EH (cell line): ENCODE data around the gene ZNF555.

Experiments
- DNase-seq: peaks from one replicate; pipeline ENCODE4 v3.0.0-alpha.2; 2015; ENCODE audit warnings: low read depth

Gene ZNF555

GRCh38 chr19:2807379-2808128 is 33.7 kb upstream of the ZNF555 start:
- DNase-seq, result no peak

- no peak for DNase-seq
Observed at GRCh38 chr19:2808129-2808941, 32.9 kb upstream of the ZNF555 start.

GRCh38 chr19:2809387-2810140 is 31.7 kb upstream of the ZNF555 start:
- no peak for DNase-seq

GRCh38 chr19:2810141-2811091 is 30.9 kb upstream of the ZNF555 start:
- DNase-seq, result no peak

- no peak for DNase-seq
Observed at GRCh38 chr19:2811221-2811722, 30.0 kb upstream of the ZNF555 start.

- DNase-seq, result no peak
Observed at GRCh38 chr19:2811735-2812413, 29.4 kb upstream of the ZNF555 start.

GRCh38 chr19:2812414-2813234 is 28.7 kb upstream of the ZNF555 start:
- DNase-seq, result no peak

GRCh38 chr19:2813235-2814160 is 27.8 kb upstream of the ZNF555 start:
- DNase-seq, result no peak

- no peak for DNase-seq
Observed at GRCh38 chr19:2814426-2814825, 26.8 kb upstream of the ZNF555 start.

- DNase-seq, result no peak
Observed at GRCh38 chr19:2815191-2815614, 26.1 kb upstream of the ZNF555 start.

- no peak for DNase-seq
Observed at GRCh38 chr19:2815923-2816322, 25.4 kb upstream of the ZNF555 start.

- no peak for DNase-seq
Observed at GRCh38 chr19:2816641-2817040, 24.6 kb upstream of the ZNF555 start.

- peak; percentile 3 for DNase-seq
Observed at GRCh38 chr19:2817237-2817829, 23.9 kb upstream of the ZNF555 start.

- peak; percentile 93 for DNase-seq
Observed at GRCh38 chr19:2819540-2820111, 21.6 kb upstream of the ZNF555 start, which contains the start of gene ZNF554. ZNF554 (plus strand) TSS chr19:2819868; CDS start chr19:2820072, 204 bp downstream.

GRCh38 chr19:2820112-2820702 is 21.1 kb upstream of the ZNF555 start:
- peak; percentile 24 for DNase-seq

- DNase-seq, result no peak
Observed at GRCh38 chr19:2822846-2823245, 18.4 kb upstream of the ZNF555 start.

- no peak for DNase-seq
Observed at GRCh38 chr19:2823646-2824045, 17.6 kb upstream of the ZNF555 start.
